Caco-2 (cell line): ENCODE results near the gene KIAA0930. TPM values are rescaled to one million over a fixed set of nuclear protein-coding genes. Genes with fewer than 3 reads are reported as not detected.
A peak's percentile ranks its signal among the peaks of the same experiment; 100 is the strongest.

ENCODE experiments used
- BruUV-seq: library from RNA; stranded (reverse); fragments of 400-500 nt; replicated peaks from 2 replicates; lab custom pipeline; 2021; lab: Mats Ljungman, UMichigan
- CTCF ChIA-PET: fragments of 300-600 bp; sonication (Branson Sonifier 250); formaldehyde crosslinking; loops from one replicate; lab custom pipeline; 2022; ENCODE audit warnings: antibody characterized with exemption; lab: Charles Lee
- POLR2A ChIA-PET: fragments of 300-600 bp; sonication (Branson Sonifier 250); formaldehyde crosslinking; loops from one replicate; lab custom pipeline; 2022; ENCODE audit warnings: antibody characterized with exemption; lab: Charles Lee
- DNase-seq, 2 experiments: peaks; one replicate each; pipeline versions ENCODE4 v3.0.0 to v3.0.0-alpha.2; 2020 to 2022
- H3K27me3 ChIP-seq: replicated peaks from 2 replicates; pipeline ENCODE4 v1.6.0; 2011; ENCODE audit warnings: low read length; ENCODE audit not compliant: control insufficient read depth, insufficient read depth
- H3K36me3 ChIP-seq: 2 replicates; pipeline ENCODE4 v1.5.1; 2011; ENCODE audit warnings: low read length; ENCODE audit not compliant: control insufficient read depth, insufficient read depth
- H3K4me1 ChIP-seq: fragments of 250-450 bp; sonication (Bioruptor Pico); 2 replicates; pipeline ENCODE4 v1.5.1; 2020; ENCODE audit warnings: mild to moderate bottlenecking
- H3K4me3 ChIP-seq: 2 replicates; pipeline ENCODE4 v1.5.1; 2011; ENCODE audit warnings: low read depth, mild to moderate bottlenecking, control low read depth, low read length
- H3K9me3 ChIP-seq: fragments of 250-450 bp; sonication (Bioruptor Pico); 2 replicates; pipeline ENCODE4 v1.5.1; 2020; ENCODE audit warnings: mild to moderate bottlenecking, moderate library complexity
- H3K27ac Mint-ChIP-seq: one replicate; pipeline ENCODE4 v1.8.0; 2022; ENCODE audit warnings: mixed read lengths; ENCODE audit not compliant: unreplicated experiment
- H3K27me3 Mint-ChIP-seq: one replicate; pipeline ENCODE4 v1.8.0; 2022; ENCODE audit warnings: mixed read lengths; ENCODE audit not compliant: insufficient read depth, unreplicated experiment
- H3K36me3 Mint-ChIP-seq: one replicate; pipeline ENCODE4 v1.8.0; 2022; ENCODE audit warnings: mild to moderate bottlenecking, mixed read lengths; ENCODE audit not compliant: insufficient read depth, unreplicated experiment
- H3K4me1 Mint-ChIP-seq: one replicate; pipeline ENCODE4 v1.8.0; 2022; ENCODE audit warnings: low read depth, mixed read lengths; ENCODE audit not compliant: unreplicated experiment
- H3K4me3 Mint-ChIP-seq: one replicate; pipeline ENCODE4 v1.8.0; 2022; ENCODE audit warnings: mild to moderate bottlenecking, moderate library complexity, mixed read lengths; ENCODE audit not compliant: unreplicated experiment
- H3K9me3 Mint-ChIP-seq: one replicate; pipeline ENCODE4 v1.8.0; 2022; ENCODE audit warnings: mixed read lengths; ENCODE audit not compliant: unreplicated experiment
- CTCF ChIP-seq, 2 experiments: fragments of 200-600 bp in 1 of 2; IDR thresholded peaks; 1 replicate in 1 of 2; 2 replicates in 1 of 2; pipeline versions ENCODE4 v1.5.1 to v1.8.0; 2011 to 2022; ENCODE audit warnings: antibody characterized with exemption in 1 of 2, control low read depth in 1 of 2, inconsistent platforms in 1 of 2, low read depth in 1 of 2, low read length in 1 of 2, mild to moderate bottlenecking in 1 of 2, moderate library complexity in 1 of 2; ENCODE audit not compliant: insufficient read depth in 1 of 2, severe bottlenecking in 1 of 2, unreplicated experiment in 1 of 2
- intact Hi-C: fragments of 100-400 bp; cut with micrococcal nuclease; formaldehyde crosslinking; loops from one replicate; pipeline ENCODE4 v1.10.0; 2022; ENCODE audit not compliant: unreplicated experiment
- total RNA-seq: library from RNA; stranded (reverse); gene quantifications from 2 replicates; pipeline ENCODE4 v1.2.3, GENCODE V29; 2022

KIAA0930 gene
- total RNA-seq, 1 experiment from 2014 or later, result 34.7 TPM

GRCh38 chr22:45196308-45196707, 44.4 kb downstream of the KIAA0930 start:
- Histone ChIP-seq H3K9me3 (no peaks in the 10 kb centered on the region), H3K4me1 (peaks cover 20% of the 10 kb centered on the region), H3K36me3 (no peaks in the 10 kb centered on the region; the same call in 1 of the 2 replicates), H3K4me3 (no peak overlapping the region), H3K27me3 (no peaks in the 10 kb centered on the region)
- H3K4me3 Mint-ChIP-seq, result no peak overlapping the region
- peaks cover 5% of the 10 kb centered on the region for H3K36me3 Mint-ChIP-seq
- no peaks in the 10 kb centered on the region for H3K27me3 Mint-ChIP-seq
- TF ChIP-seq CTCF (IDR thresholded peaks at IDR 0.05; ENCODE audit: insufficient read depth in 1 of 2, low read depth in 1 of 2, low read length in 1 of 2, severe bottlenecking in 1 of 2, unreplicated experiment in 1 of 2), result no peak
- H3K27ac Mint-ChIP-seq, result no peak overlapping the region
- BruUV-seq, result TSS peak; percentile 18
- POLR2A ChIA-PET, result no interaction called here
- H3K4me1 Mint-ChIP-seq, result peaks cover 21% of the 10 kb centered on the region
- no peak for DNase-seq
- CTCF ChIA-PET, result no interaction called here
- intact Hi-C loops, result loop anchor here (10.0 kb wide), 1 partner anchor 92 kb away; no protein-coding TSS in a partner anchor
- no peaks in the 10 kb centered on the region for H3K9me3 Mint-ChIP-seq

GRCh38 chr22:45195616-45196015, 45.1 kb downstream of the KIAA0930 start:
- H3K27me3 Mint-ChIP-seq, result no peaks in the 10 kb centered on the region
- no peak overlapping the region for H3K4me3 Mint-ChIP-seq
- H3K36me3 ChIP-seq, result no peaks in the 10 kb centered on the region; the same call in 1 of the 2 replicates
- peaks cover 14% of the 10 kb centered on the region for H3K4me1 Mint-ChIP-seq
- H3K4me1 ChIP-seq, result peaks cover 13% of the 10 kb centered on the region
- H3K4me3 ChIP-seq, result no peak overlapping the region
- no peaks in the 10 kb centered on the region for H3K9me3 Mint-ChIP-seq
- no TSS peak for BruUV-seq
- DNase-seq, result no peak
- TF ChIP-seq CTCF (IDR thresholded peaks at IDR 0.05; ENCODE audit: insufficient read depth in 1 of 2, low read depth in 1 of 2, low read length in 1 of 2, severe bottlenecking in 1 of 2, unreplicated experiment in 1 of 2), result no peak
- ChIA-PET CTCF (no interaction called here), POLR2A (interaction anchor here (0.6 kb wide), 1 partner anchor 456 kb away, joined by 5 read pairs; no protein-coding TSS in a partner anchor)
- intact Hi-C loops, result loop anchor here (10.0 kb wide), 1 partner anchor 91 kb away; no protein-coding TSS in a partner anchor
- no peak overlapping the region for H3K27ac Mint-ChIP-seq
- no peaks in the 10 kb centered on the region for H3K9me3 ChIP-seq
- H3K27me3 ChIP-seq, result no peaks in the 10 kb centered on the region
- H3K36me3 Mint-ChIP-seq, result peaks cover 5% of the 10 kb centered on the region

GRCh38 chr22:45194686-45195085, 46.0 kb downstream of the KIAA0930 start:
- intact Hi-C loops, result loop anchor here (10.0 kb wide), 1 partner anchor 90 kb away; no protein-coding TSS in a partner anchor
- no peaks in the 10 kb centered on the region for H3K36me3 ChIP-seq
- H3K27me3 ChIP-seq, result no peaks in the 10 kb centered on the region
- Mint-ChIP-seq H3K27ac (no peak overlapping the region), H3K27me3 (no peaks in the 10 kb centered on the region), H3K4me1 (peaks cover 10% of the 10 kb centered on the region), H3K9me3 (no peaks in the 10 kb centered on the region), H3K36me3 (peaks cover 5% of the 10 kb centered on the region), H3K4me3 (no peak overlapping the region)
- no TSS peak for BruUV-seq
- POLR2A ChIA-PET, result no interaction called here
- TF ChIP-seq CTCF (IDR thresholded peaks at IDR 0.05; ENCODE audit: insufficient read depth in 1 of 2, low read depth in 1 of 2, low read length in 1 of 2, severe bottlenecking in 1 of 2, unreplicated experiment in 1 of 2), result no peak
- no peak overlapping the region for H3K4me3 ChIP-seq
- H3K4me1 ChIP-seq, result peaks cover 12% of the 10 kb centered on the region
- no peak for DNase-seq
- no peaks in the 10 kb centered on the region for H3K9me3 ChIP-seq
- CTCF ChIA-PET, result no interaction called here
